PC-3 (cell line): ENCODE results near the gene ACBD3.
A peak's percentile ranks its signal among the peaks of the same experiment; 100 is the strongest.

Source experiments
- CTCF ChIP-seq: fragments of 300-600 bp; sonication (generic); conservative IDR thresholded peaks from 2 replicates; pipeline ENCODE4 v1.5.1; 2017; ENCODE audit warnings: antibody characterized with exemption, low read depth, mild to moderate bottlenecking, low read length
- EZH2 ChIP-seq: fragments of 300-600 bp; sonication (generic); IDR thresholded peaks from one replicate; pipeline ENCODE4 v1.6.1; 2017; ENCODE audit warnings: antibody characterized with exemption, mild to moderate bottlenecking, low read length; ENCODE audit not compliant: unreplicated experiment
- EZH2phosphoT487 ChIP-seq: fragments of 300-600 bp; sonication (generic); IDR thresholded peaks from 2 replicates; pipeline ENCODE4 v1.6.1; 2018; ENCODE audit warnings: mild to moderate bottlenecking, antibody characterized with exemption, low read length, borderline replicate concordance

DNA sequence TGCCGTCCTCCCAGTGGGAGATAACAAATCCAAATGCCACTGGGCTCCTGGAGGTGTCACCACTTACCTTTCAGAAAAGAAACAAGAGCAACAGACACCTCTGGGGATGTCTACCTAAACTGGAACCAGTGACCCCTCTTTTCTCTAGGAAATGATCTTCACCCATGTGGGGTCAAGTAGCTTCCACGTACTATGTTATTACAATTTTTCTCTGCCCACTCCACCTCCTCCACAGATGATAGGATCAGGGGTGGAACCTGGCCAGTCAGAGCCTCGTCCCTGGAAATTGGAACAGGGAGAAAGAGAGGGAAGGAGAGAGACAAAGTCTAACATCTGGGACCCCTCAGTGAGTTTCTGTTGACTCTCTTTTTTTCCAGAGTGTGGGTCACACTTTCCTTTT is 73.9 kb downstream of the ACBD3 start:
- TF ChIP-seq CTCF (0 out of 2 replicates have a peak, but pooled peaks have one; percentile 14), EZH2 (no peak), EZH2phosphoT487 (no peak)
